GM23338 (cell line): Measurements from ENCODE around the gene PHF8. TPM values are rescaled to one million over a fixed set of nuclear protein-coding genes. Genes with fewer than 3 reads are reported as not detected.

Experiments
- ATAC-seq: fragments of 200-7000 bp; cut with Tn5 transposase; 3 replicates; pipeline ENCODE4 v1.9.1; 2020
- DNase-seq: peaks from one replicate; pipeline ENCODE4 v3.0.0-alpha.2; 2015; ENCODE audit warnings: low spot score
- H2AFZ ChIP-seq: fragments of 200-600 bp; sonication (generic); 2 replicates; pipeline ENCODE4 v1.8.0; 2016; ENCODE audit warnings: antibody characterized with exemption, mild to moderate bottlenecking, moderate library complexity
- H3F3A ChIP-seq: fragments of 200-600 bp; sonication (generic); replicated peaks from 2 replicates; pipeline ENCODE4 v1.8.0; 2017; ENCODE audit warnings: antibody characterized with exemption, mixed run types, low read depth
- H3K27ac ChIP-seq: fragments of 200-600 bp; sonication (generic); 2 replicates; pipeline ENCODE4 v1.6.1; 2016; ENCODE audit warnings: low read depth
- H3K27me3 ChIP-seq: fragments of 200-600 bp; sonication (generic); 2 replicates; pipeline ENCODE4 v1.8.0; 2016; ENCODE audit warnings: mild to moderate bottlenecking, mixed run types, moderate library complexity; ENCODE audit not compliant: insufficient read depth
- H3K36me3 ChIP-seq: fragments of 200-600 bp; sonication (generic); 2 replicates; pipeline ENCODE4 v1.8.0; 2016; ENCODE audit warnings: mild to moderate bottlenecking; ENCODE audit not compliant: insufficient read depth
- H3K4me1 ChIP-seq: fragments of 200-600 bp; sonication (generic); 2 replicates; pipeline ENCODE4 v1.8.0; 2016; ENCODE audit warnings: mild to moderate bottlenecking, moderate library complexity; ENCODE audit not compliant: insufficient read depth
- H3K4me2 ChIP-seq: fragments of 200-600 bp; sonication (generic); 2 replicates; pipeline ENCODE4 v1.7.1; 2017; ENCODE audit warnings: mixed run types
- H3K4me3 ChIP-seq: fragments of 200-600 bp; sonication (generic); 2 replicates; pipeline ENCODE4 v1.6.1; 2016; ENCODE audit warnings: mixed run types
- H3K79me2 ChIP-seq: fragments of 200-600 bp; sonication (generic); replicated peaks from 2 replicates; pipeline ENCODE4 v1.8.0; 2017; ENCODE audit warnings: mild to moderate bottlenecking; ENCODE audit not compliant: insufficient read depth
- H3K9me2 ChIP-seq: fragments of 200-600 bp; sonication (generic); 2 replicates; pipeline ENCODE4 v1.8.0; 2017; ENCODE audit not compliant: insufficient read depth
- H4K20me1 ChIP-seq: fragments of 200-600 bp; sonication (generic); replicated peaks from 2 replicates; pipeline ENCODE4 v1.8.0; 2017; ENCODE audit warnings: mild to moderate bottlenecking; ENCODE audit not compliant: insufficient read depth
- H3K27ac Mint-ChIP-seq: 2 replicates; pipeline ENCODE4 v1.8.0; 2020; ENCODE audit warnings: inconsistent platforms, mild to moderate bottlenecking, moderate library complexity, mixed read lengths
- H3K27me3 Mint-ChIP-seq: 3 replicates; pipeline ENCODE4 v1.8.0; 2022; ENCODE audit warnings: low read depth, mild to moderate bottlenecking, moderate library complexity, mixed read lengths, inconsistent platforms; ENCODE audit not compliant: insufficient read depth, poor library complexity
- H3K36me3 Mint-ChIP-seq: 3 replicates; pipeline ENCODE4 v1.8.0; 2021; ENCODE audit warnings: low read depth, mild to moderate bottlenecking, inconsistent platforms, moderate library complexity, mixed read lengths
- H3K4me1 Mint-ChIP-seq: 3 replicates; pipeline ENCODE4 v1.8.0; 2020; ENCODE audit warnings: mild to moderate bottlenecking, inconsistent platforms, mixed read lengths
- H3K4me3 Mint-ChIP-seq: 3 replicates; pipeline ENCODE4 v1.8.0; 2021; ENCODE audit warnings: moderate library complexity, mild to moderate bottlenecking, inconsistent platforms, mixed read lengths
- H3K9me3 Mint-ChIP-seq: 3 replicates; pipeline ENCODE4 v1.8.0; 2020; ENCODE audit warnings: moderate library complexity, mild to moderate bottlenecking, inconsistent platforms, mixed read lengths
- CTCF ChIP-seq, 2 experiments: fragments of 200-600 bp in 1 of 2; sonication (generic) in 1 of 2; conservative IDR thresholded peaks; 2 replicates each; pipeline versions ENCODE4 v1.5.1 to v1.6.1; 2016 to 2017; ENCODE audit warnings: antibody characterized with exemption in 2 of 2, low read depth in 2 of 2, mild to moderate bottlenecking in 2 of 2, moderate library complexity in 1 of 2
- EZH2 ChIP-seq: fragments of 200-600 bp; sonication (generic); IDR thresholded peaks from one replicate; pipeline ENCODE4 v1.8.0; 2017; ENCODE audit warnings: antibody characterized with exemption, mild to moderate bottlenecking, low read depth; ENCODE audit not compliant: unreplicated experiment
- EZH2phosphoT487 ChIP-seq: fragments of 200-600 bp; sonication (generic); IDR thresholded peaks from one replicate; pipeline ENCODE4 v1.8.1; 2018; ENCODE audit warnings: antibody characterized with exemption; ENCODE audit not compliant: unreplicated experiment
- JUNB ChIP-seq: IDR thresholded peaks from one replicate; pipeline ENCODE4 v1.6.1; 2016; ENCODE audit warnings: antibody characterized with exemption; ENCODE audit not compliant: unreplicated experiment
- NANOG ChIP-seq: IDR thresholded peaks from 2 replicates; pipeline ENCODE4 v1.6.1; 2016; ENCODE audit warnings: antibody characterized with exemption, borderline replicate concordance
- POLR2AphosphoS5 ChIP-seq: IDR thresholded peaks from 2 replicates; pipeline ENCODE4 v1.6.1; 2016; ENCODE audit warnings: antibody characterized with exemption, low read depth
- STAT1 ChIP-seq: IDR thresholded peaks from one replicate; pipeline ENCODE4 v1.6.1; 2016; ENCODE audit warnings: antibody characterized with exemption; ENCODE audit not compliant: unreplicated experiment
- ZNF114 ChIP-seq: fragments of 250-450 bp; sonication (Bioruptor Pico); IDR thresholded peaks from 2 replicates; pipeline ENCODE4 v1.5.0; 2020; ENCODE audit warnings: mild to moderate bottlenecking, moderate library complexity
- ZNF331 ChIP-seq: fragments of 250-450 bp; sonication (Bioruptor Pico); IDR thresholded peaks from 2 replicates; pipeline ENCODE4 v1.5.0; 2020; ENCODE audit warnings: low read depth, mild to moderate bottlenecking, moderate library complexity
- polyA plus RNA-seq: library from polyadenylated mRNA; unstranded; fragments of >200 nt; fragmentation: Nextera tagmentation; extraction: Ambion mirVana; gene quantifications from 2 replicates; pipeline ENCODE4 v1.2.1, GENCODE V29; 2016
- total RNA-seq: library from RNA; depleted of rRNA; stranded (reverse); fragments of >200 nt; shearing (Covaris generic); gene quantifications from 2 replicates; pipeline ENCODE4 v1.2.3, GENCODE V29; 2014
- TF ChIP-seq, protein P1 (sequence below): IDR thresholded peaks from 2 replicates; pipeline ENCODE4 v1.6.1; 2016; ENCODE audit warnings: antibody characterized with exemption
- TF ChIP-seq, protein P2 (sequence below): fragments of 250-450 bp; sonication (Bioruptor Pico); IDR thresholded peaks from 2 replicates; pipeline ENCODE4 v1.5.0; 2020; ENCODE audit warnings: mild to moderate bottlenecking, moderate library complexity

The PHF8 gene
- total and polyA plus RNA-seq, 2 experiments from 2014 or later: 12.8 to 30.6 TPM

DNA sequence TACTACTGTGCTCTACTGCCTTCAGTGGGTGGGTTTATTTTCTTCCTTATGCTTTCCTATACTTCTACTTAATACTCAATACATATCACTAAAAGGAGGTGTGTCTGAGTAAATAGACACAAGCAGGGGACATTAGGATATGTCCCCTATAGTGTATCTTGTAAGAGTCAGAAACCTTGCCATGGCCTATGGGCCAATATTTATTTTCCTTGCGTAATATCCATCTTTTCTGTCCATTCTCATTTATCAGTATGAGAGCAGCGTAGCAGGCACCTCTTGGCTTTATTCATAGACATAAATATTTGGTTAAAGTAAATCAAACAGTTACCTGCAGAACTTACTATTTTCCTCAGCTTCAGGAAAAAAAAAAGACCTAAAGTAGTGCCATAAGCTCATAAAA, 46.6 kb upstream of the PHF8 start:
- DNase-seq (no peak), ATAC-seq (no peak)
- H3K9me2 ChIP-seq: no peaks in the 10 kb centered on the region
- Mint-ChIP-seq H3K4me3 (no peak overlapping the region), H3K4me1 (no peaks in the 10 kb centered on the region), H3K27me3 (no peaks in the 10 kb centered on the region), H3K36me3 (no peaks in the 10 kb centered on the region), H3K27ac (no peak overlapping the region), H3K9me3 (no peaks in the 10 kb centered on the region)
- H3K36me3 ChIP-seq: no peaks in the 10 kb centered on the region
- no peak overlapping the region for H3K4me2 ChIP-seq
- H3K79me2 ChIP-seq: no peaks in the 10 kb centered on the region
- H3K4me3 ChIP-seq: no peak overlapping the region
- TF ChIP-seq ZNF114 (CRISPR knock-in tag) (no peak), STAT1 (no peak), EZH2 (no peak), POLR2AphosphoS5 (no peak), JUNB (no peak), NANOG (no peak), EZH2phosphoT487 (no peak), ZNF331 (CRISPR knock-in tag) (no peak), CTCF (conservative IDR thresholded peaks at IDR 0.05; ENCODE audit: low read depth in 2 of 2) (no peak)
- TF ChIP-seq, protein P1, sequence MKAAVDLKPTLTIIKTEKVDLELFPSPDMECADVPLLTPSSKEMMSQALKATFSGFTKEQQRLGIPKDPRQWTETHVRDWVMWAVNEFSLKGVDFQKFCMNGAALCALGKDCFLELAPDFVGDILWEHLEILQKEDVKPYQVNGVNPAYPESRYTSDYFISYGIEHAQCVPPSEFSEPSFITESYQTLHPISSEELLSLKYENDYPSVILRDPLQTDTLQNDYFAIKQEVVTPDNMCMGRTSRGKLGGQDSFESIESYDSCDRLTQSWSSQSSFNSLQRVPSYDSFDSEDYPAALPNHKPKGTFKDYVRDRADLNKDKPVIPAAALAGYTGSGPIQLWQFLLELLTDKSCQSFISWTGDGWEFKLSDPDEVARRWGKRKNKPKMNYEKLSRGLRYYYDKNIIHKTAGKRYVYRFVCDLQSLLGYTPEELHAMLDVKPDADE: no peak
- TF ChIP-seq, protein P2, sequence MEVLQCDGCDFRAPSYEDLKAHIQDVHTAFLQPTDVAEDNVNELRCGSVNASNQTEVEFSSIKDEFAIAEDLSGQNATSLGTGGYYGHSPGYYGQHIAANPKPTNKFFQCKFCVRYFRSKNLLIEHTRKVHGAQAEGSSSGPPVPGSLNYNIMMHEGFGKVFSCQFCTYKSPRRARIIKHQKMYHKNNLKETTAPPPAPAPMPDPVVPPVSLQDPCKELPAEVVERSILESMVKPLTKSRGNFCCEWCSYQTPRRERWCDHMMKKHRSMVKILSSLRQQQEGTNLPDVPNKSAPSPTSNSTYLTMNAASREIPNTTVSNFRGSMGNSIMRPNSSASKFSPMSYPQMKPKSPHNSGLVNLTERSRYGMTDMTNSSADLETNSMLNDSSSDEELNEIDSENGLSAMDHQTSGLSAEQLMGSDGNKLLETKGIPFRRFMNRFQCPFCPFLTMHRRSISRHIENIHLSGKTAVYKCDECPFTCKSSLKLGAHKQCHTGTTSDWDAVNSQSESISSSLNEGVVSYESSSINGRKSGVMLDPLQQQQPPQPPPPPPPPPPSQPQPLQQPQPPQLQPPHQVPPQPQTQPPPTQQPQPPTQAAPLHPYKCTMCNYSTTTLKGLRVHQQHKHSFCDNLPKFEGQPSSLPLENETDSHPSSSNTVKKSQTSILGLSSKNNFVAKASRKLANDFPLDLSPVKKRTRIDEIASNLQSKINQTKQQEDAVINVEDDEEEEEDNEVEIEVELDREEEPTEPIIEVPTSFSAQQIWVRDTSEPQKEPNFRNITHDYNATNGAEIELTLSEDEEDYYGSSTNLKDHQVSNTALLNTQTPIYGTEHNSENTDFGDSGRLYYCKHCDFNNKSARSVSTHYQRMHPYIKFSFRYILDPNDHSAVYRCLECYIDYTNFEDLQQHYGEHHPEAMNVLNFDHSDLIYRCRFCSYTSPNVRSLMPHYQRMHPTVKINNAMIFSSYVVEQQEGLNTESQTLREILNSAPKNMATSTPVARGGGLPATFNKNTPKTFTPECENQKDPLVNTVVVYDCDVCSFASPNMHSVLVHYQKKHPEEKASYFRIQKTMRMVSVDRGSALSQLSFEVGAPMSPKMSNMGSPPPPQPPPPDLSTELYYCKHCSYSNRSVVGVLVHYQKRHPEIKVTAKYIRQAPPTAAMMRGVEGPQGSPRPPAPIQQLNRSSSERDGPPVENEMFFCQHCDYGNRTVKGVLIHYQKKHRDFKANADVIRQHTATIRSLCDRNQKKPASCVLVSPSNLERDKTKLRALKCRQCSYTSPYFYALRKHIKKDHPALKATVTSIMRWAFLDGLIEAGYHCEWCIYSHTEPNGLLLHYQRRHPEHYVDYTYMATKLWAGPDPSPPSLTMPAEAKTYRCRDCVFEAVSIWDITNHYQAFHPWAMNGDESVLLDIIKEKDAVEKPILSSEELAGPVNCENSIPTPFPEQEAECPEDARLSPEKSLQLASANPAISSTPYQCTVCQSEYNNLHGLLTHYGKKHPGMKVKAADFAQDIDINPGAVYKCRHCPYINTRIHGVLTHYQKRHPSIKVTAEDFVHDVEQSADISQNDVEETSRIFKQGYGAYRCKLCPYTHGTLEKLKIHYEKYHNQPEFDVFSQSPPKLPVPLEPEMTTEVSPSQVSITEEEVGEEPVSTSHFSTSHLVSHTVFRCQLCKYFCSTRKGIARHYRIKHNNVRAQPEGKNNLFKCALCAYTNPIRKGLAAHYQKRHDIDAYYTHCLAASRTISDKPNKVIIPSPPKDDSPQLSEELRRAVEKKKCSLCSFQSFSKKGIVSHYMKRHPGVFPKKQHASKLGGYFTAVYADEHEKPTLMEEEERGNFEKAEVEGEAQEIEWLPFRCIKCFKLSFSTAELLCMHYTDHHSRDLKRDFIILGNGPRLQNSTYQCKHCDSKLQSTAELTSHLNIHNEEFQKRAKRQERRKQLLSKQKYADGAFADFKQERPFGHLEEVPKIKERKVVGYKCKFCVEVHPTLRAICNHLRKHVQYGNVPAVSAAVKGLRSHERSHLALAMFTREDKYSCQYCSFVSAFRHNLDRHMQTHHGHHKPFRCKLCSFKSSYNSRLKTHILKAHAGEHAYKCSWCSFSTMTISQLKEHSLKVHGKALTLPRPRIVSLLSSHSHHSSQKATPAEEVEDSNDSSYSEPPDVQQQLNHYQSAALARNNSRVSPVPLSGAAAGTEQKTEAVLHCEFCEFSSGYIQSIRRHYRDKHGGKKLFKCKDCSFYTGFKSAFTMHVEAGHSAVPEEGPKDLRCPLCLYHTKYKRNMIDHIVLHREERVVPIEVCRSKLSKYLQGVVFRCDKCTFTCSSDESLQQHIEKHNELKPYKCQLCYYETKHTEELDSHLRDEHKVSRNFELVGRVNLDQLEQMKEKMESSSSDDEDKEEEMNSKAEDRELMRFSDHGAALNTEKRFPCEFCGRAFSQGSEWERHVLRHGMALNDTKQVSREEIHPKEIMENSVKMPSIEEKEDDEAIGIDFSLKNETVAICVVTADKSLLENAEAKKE (CRISPR knock-in tag): no peak
- no peaks in the 10 kb centered on the region for H3K4me1 ChIP-seq
- no peaks in the 10 kb centered on the region for H3K27me3 ChIP-seq
- H2AFZ ChIP-seq: no peak overlapping the region
- no peak overlapping the region for H3K27ac ChIP-seq
- no peaks in the 10 kb centered on the region for H3F3A ChIP-seq
- H4K20me1 ChIP-seq: no peaks in the 10 kb centered on the region
